ENCODE measurements around the gene SMYD5. TPM values are rescaled to one million over a fixed set of nuclear protein-coding genes. Genes with fewer than 3 reads are reported as not detected.
"Not testable (repeated sequence)": the region's sequence is repeated elsewhere in the genome, so short reads cannot be mapped to it uniquely, and the experiment has no call there.

The SMYD5 gene
- total RNA-seq, 2 donors from 2014 or later = 27.2 to 47.1 TPM

- DNase-seq (ENCODE audit: low spot score) = no peak
- Mint-ChIP-seq H3K9me3 (no peaks in the 10 kb centered on the region), H3K4me1 (ENCODE audit: low read depth in 2 of 2) (peaks cover 19 to 24% of the 10 kb centered on the region in 2 donors), H3K4me3 (peak overlapping the region; percentile 90), H3K27me3 (peaks cover 9 to 20% of the 10 kb centered on the region in 2 donors), H3K36me3 (no peaks in the 10 kb centered on the region), H3K27ac (peak overlapping the region; percentile 87 to 89)
- no peak for ATAC-seq
These were observed 36.3 kb upstream of the SMYD5 start for GRCh38 chr2:73177645-73178255.

- H3K4me1 Mint-ChIP-seq (ENCODE audit: low read depth in 2 of 2) = no peaks in the 10 kb centered on the region
- H3K36me3 Mint-ChIP-seq = no peaks in the 10 kb centered on the region
- H3K27me3 Mint-ChIP-seq = peaks cover 15 to 21% of the 10 kb centered on the region in 2 donors
- no peak for DNase-seq (ENCODE audit: low spot score)
- no peak overlapping the region for H3K4me3 Mint-ChIP-seq
- H3K27ac Mint-ChIP-seq = no peak overlapping the region
- H3K9me3 Mint-ChIP-seq = no peaks in the 10 kb centered on the region
- no peak for ATAC-seq
These were observed 28.1 kb upstream of the SMYD5 start for GRCh38 chr2:73185965-73186364.

DNA sequence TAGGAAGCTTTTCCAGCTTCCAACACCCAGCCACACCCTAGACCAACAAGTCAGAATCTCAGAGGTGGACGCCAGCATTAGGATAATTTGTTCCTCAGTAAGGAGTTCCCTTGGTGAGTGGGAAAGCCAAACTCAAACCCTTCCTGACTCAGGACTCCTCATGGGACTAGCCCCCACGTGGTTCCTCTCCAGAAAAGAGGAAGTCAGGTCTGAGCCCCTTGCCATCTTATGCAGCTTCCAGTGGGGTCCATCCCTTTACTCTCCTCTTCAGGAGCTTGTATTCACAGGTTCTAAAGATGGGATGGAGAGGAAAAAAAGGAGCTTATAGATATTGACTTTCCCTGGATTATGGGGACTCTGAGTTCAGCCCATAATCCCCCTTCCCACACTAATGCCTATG, 26.5 kb upstream of the SMYD5 start:
- no peaks in the 10 kb centered on the region for H3K9me3 Mint-ChIP-seq

DNA sequence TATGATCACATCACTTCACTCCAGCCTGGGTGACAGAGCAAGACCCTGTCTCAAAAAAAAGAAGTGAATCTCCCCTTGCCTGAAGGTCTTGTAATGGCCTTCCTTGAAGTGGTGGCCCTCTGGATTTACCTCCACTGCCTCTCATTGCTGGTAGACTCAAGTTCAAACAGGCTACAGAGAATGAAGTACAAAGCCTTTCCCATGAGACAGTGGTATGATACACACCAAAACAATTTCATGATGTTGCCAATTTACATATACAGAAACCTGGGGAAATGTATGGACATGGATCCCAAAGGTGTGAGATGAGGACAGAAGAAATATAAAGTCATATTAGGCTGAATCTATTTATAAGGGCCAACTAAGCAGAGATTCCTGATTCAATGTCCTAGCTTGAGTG, 16.5 kb upstream of the SMYD5 start:
- H3K4me1 Mint-ChIP-seq (ENCODE audit: low read depth in 2 of 2) = no peaks in the 10 kb centered on the region

More for the DNA sequence above, 26.5 kb upstream of the SMYD5 start:
- no peak for DNase-seq (ENCODE audit: low spot score)
- peaks cover 20 to 27% of the 10 kb centered on the region in 2 donors for H3K27me3 Mint-ChIP-seq
- H3K4me1 Mint-ChIP-seq (ENCODE audit: low read depth in 2 of 2) = no peaks in the 10 kb centered on the region
- H3K27ac Mint-ChIP-seq = no peak overlapping the region
- no peaks in the 10 kb centered on the region for H3K36me3 Mint-ChIP-seq
- ATAC-seq = no peak
- no peak overlapping the region for H3K4me3 Mint-ChIP-seq

GRCh38 chr2:73200281-73200680, 13.8 kb upstream of the SMYD5 start:
- not testable (repeated sequence) for H3K4me3 Mint-ChIP-seq; H3K36me3 Mint-ChIP-seq; H3K9me3 Mint-ChIP-seq; H3K27ac Mint-ChIP-seq; ATAC-seq; DNase-seq (ENCODE audit: low spot score); H3K4me1 Mint-ChIP-seq (ENCODE audit: low read depth in 2 of 2)
- H3K27me3 Mint-ChIP-seq = peaks cover 31 to 37% of the 10 kb centered on the region in 2 donors

More for the DNA sequence above, 16.5 kb upstream of the SMYD5 start:
- H3K27me3 Mint-ChIP-seq = peaks cover 25 to 26% of the 10 kb centered on the region in 2 donors
- no peak overlapping the region for H3K4me3 Mint-ChIP-seq
- H3K36me3 Mint-ChIP-seq = no peaks in the 10 kb centered on the region
- no peak overlapping the region for H3K27ac Mint-ChIP-seq
- DNase-seq (ENCODE audit: low spot score) = no peak
- no peaks in the 10 kb centered on the region for H3K9me3 Mint-ChIP-seq
- ATAC-seq = no peak

- Mint-ChIP-seq H3K27ac (no peak within 1 kb of the TSS), H3K4me1 (ENCODE audit: low read depth in 2 of 2) (no peaks in the 10 kb centered on the region), H3K9me3 (no peaks in the 10 kb centered on the region), H3K36me3 (no peaks in the 10 kb centered on the region), H3K27me3 (peaks cover 36 to 38% of the 10 kb centered on the region in 2 donors), H3K4me3 (peak within 1 kb of the TSS; percentile 58)
- ATAC-seq (peak; percentile 45 to 55), DNase-seq (ENCODE audit: low spot score) (no peak)
These were observed 11.6 kb upstream of the SMYD5 start, which contains the start of gene NOTO for GRCh38 chr2:73202156-73203054. Gene NOTO, plus strand, starts transcription at chr2:73202574. Its CDS starts 93 bp downstream, at chr2:73202667.

DNA sequence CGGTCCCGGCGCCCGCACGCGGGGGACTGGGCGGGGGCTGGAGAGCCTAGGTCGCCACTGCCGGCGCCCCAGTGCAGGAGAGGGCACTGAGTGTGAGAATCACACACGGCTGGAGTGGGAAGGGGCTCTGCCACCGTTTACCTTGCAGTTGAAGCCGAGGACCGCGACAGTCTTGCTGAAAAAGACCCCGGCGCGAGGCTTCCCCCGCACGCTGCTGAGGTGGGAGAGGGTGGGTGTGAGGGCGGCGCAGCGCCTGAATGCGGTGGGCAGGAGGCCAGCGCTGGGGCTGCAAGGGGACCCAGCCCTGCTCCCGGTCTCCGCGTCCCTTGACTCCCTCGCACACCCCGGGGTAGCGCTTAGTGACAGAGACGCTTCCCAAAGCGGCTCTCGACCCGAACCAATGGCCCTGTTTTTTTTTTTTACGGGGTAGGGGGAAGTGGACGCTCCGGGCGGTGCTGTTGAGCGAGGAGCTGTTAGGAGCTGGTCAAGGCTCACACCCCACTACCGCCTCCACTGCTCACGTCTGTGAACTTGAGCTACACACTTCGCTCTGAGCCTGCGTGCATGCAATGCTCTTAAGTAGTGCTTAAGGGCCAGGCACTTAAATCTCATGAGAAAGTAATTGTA, 10.9 kb upstream of the SMYD5 start:
- Mint-ChIP-seq H3K27ac (no peak overlapping the region), H3K27me3 (peaks cover 31 to 33% of the 10 kb centered on the region in 2 donors), H3K36me3 (no peaks in the 10 kb centered on the region), H3K9me3 (no peaks in the 10 kb centered on the region), H3K4me3 (no peak overlapping the region), H3K4me1 (ENCODE audit: low read depth in 2 of 2) (no peaks in the 10 kb centered on the region)
- ATAC-seq = no peak
- no peak for DNase-seq (ENCODE audit: low spot score)

DNA sequence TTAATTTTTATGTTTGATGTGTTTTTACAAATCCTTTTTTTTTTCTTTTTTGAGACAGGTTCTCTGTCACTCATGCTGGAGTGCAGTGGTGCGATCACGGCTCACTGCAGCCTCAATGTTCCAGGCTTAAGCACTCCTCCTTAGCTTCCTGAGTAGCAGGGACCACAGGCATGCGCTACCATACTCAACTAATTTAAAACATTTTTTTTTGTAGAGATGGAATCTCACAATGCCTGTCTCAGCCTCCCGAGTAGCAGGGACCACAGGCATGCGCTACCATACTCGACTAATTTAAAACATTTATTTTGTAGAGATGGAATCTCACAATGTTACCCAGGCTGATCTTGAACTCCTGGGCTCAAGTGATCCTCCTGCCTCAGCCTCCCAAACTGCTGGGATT, 8.4 kb upstream of the SMYD5 start:
- ATAC-seq = no peak
- Mint-ChIP-seq H3K36me3 (no peaks in the 10 kb centered on the region), H3K4me1 (ENCODE audit: low read depth in 2 of 2) (no peaks in the 10 kb centered on the region), H3K9me3 (no peaks in the 10 kb centered on the region), H3K4me3 (no peak overlapping the region), H3K27ac (no peak overlapping the region), H3K27me3 (peaks cover 27 to 30% of the 10 kb centered on the region in 2 donors)
- no peak for DNase-seq (ENCODE audit: low spot score)

DNA sequence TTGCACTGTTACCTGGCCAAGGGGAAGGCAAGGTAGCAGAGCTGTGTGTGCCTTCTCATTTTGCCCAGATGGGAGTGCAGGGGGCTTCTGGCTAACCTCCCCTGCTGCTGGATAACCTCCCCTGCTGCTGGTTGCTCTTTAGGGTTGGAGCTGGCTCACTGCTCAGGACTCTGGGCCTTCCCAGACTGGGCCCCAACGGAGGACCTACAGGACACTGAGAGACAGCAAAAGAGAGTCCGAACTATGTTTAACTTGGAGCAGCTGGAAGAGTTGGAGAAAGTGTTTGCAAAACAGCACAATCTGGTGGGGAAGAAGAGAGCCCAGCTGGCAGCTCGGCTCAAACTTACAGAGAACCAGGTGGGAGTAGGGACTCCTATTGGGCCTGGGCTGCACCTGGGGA, 5.8 kb upstream of the SMYD5 start:
- H3K27ac Mint-ChIP-seq = no peak overlapping the region
- no peak for ATAC-seq
- peaks cover 1 to 7% of the 10 kb centered on the region in 2 donors for H3K4me1 Mint-ChIP-seq (ENCODE audit: low read depth in 2 of 2)
- no peaks in the 10 kb centered on the region for H3K36me3 Mint-ChIP-seq
- H3K4me3 Mint-ChIP-seq = no peak overlapping the region
- DNase-seq (ENCODE audit: low spot score) = no peak
- H3K9me3 Mint-ChIP-seq = no peaks in the 10 kb centered on the region
- H3K27me3 Mint-ChIP-seq = peaks cover 17 to 24% of the 10 kb centered on the region in 2 donors

GRCh38 chr2:73210019-73210418, 4.0 kb upstream of the SMYD5 start:
- Mint-ChIP-seq H3K9me3 (no peaks in the 10 kb centered on the region), H3K4me3 (no peak overlapping the region), H3K36me3 (no peaks in the 10 kb centered on the region), H3K27ac (no peak overlapping the region), H3K27me3 (peaks cover 8 to 17% of the 10 kb centered on the region in 2 donors), H3K4me1 (ENCODE audit: low read depth in 2 of 2) (peaks cover 14 to 23% of the 10 kb centered on the region in 2 donors)
- no peak for DNase-seq (ENCODE audit: low spot score)
- ATAC-seq = no peak

GRCh38 chr2:73210696-73211095, 3.3 kb upstream of the SMYD5 start:
- H3K27me3 Mint-ChIP-seq = peaks cover 6 to 15% of the 10 kb centered on the region in 2 donors
- no peaks in the 10 kb centered on the region for H3K9me3 Mint-ChIP-seq
- ATAC-seq (no peak), DNase-seq (ENCODE audit: low spot score) (no peak)
- no peaks in the 10 kb centered on the region for H3K36me3 Mint-ChIP-seq
- peaks cover 21 to 29% of the 10 kb centered on the region in 2 donors for H3K4me1 Mint-ChIP-seq (ENCODE audit: low read depth in 2 of 2)
- no peak overlapping the region for H3K4me3 Mint-ChIP-seq
- no peak overlapping the region for H3K27ac Mint-ChIP-seq

DNA sequence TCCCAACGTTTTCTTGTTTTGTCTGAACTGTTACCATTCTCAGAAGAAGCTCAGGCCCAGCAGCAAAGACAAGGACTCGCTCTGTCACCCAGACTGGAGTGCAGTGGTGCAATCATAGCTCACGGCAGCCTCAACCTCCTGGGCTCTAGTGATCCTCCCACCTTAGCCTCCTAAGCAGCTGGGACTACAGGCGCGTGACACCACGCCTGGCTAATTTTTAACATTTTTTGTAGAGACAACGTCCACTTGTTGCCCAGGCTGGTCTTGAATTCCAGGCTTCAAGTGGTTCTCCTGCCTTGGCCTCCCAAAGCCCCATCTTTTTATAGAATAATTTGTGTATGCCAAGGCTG, 2.0 kb upstream of the SMYD5 start:
- Mint-ChIP-seq H3K4me1 (ENCODE audit: low read depth in 2 of 2) (peaks cover 21 to 30% of the 10 kb centered on the region in 2 donors), H3K27ac (no peak overlapping the region), H3K36me3 (no peaks in the 10 kb centered on the region), H3K9me3 (no peaks in the 10 kb centered on the region), H3K27me3 (peaks cover 0 to 10% of the 10 kb centered on the region in 2 donors), H3K4me3 (no peak overlapping the region)
- DNase-seq (ENCODE audit: low spot score) (no peak), ATAC-seq (no peak)

DNA sequence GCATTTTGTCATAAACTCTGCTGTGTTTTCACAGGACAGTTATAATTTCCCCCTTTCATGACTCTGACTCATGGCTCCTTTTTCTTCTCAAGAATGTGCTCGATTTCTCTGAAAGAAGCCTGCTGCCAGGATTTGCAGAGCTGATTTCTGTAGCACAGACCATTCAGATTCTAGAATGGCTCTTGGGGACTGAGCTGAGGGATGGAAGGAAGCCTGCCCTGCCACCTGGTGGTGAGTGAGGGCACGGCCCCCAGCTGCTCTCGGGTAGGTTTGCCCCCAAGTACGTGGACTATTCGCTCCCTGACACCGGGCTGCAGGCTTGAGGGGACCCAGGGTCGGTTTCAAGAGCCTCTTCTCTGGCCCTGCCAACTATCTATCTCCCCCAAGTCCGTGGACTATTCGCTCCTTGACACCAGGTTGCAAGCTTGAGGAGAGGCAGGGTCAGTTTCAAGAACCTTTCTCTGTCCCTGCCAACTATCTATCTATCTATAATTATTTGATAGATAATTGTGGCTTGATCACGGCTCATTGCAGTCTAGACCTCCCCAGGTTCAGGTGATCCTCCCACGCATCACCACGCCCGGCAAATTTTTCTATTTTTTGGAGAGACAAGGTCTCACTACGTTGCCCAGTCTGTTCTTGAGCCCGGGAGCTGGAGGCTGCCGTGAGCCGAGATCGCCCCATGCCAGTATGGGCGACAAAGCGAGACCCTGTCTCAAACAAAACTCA, 1.4 kb upstream of the SMYD5 start:
- Mint-ChIP-seq H3K27ac (no peak overlapping the region), H3K4me1 (ENCODE audit: low read depth in 2 of 2) (peaks cover 21 to 30% of the 10 kb centered on the region in 2 donors)

More for the DNA sequence above, 1.4 kb upstream of the SMYD5 start:
- H3K9me3 Mint-ChIP-seq = no peaks in the 10 kb centered on the region
- ATAC-seq (peak; percentile 76 to 81), DNase-seq (ENCODE audit: low spot score) (peak; percentile 72)
- H3K36me3 Mint-ChIP-seq = no peaks in the 10 kb centered on the region
- peaks cover 0 to 10% of the 10 kb centered on the region in 2 donors for H3K27me3 Mint-ChIP-seq
- no peak overlapping the region for H3K4me3 Mint-ChIP-seq

Measured in natural killer cell treated with Interleukin-12 subunit alpha and Interleukin-12 subunit beta and Interleukin-15 and Interleukin-18, amount 100 ng/mL, for 72 hours (primary cell).